GM23338 (cell line): Measurements from ENCODE around the gene STK39. TPM values are rescaled to one million over a fixed set of nuclear protein-coding genes. Genes with fewer than 3 reads are reported as not detected.

ENCODE experiments used
- ATAC-seq: fragments of 200-7000 bp; cut with Tn5 transposase; 3 replicates; pipeline ENCODE4 v1.9.1; 2020
- DNase-seq: peaks from one replicate; pipeline ENCODE4 v3.0.0-alpha.2; 2015; ENCODE audit warnings: low spot score
- H2AFZ ChIP-seq: fragments of 200-600 bp; sonication (generic); 2 replicates; pipeline ENCODE4 v1.8.0; 2016; ENCODE audit warnings: antibody characterized with exemption, mild to moderate bottlenecking, moderate library complexity
- H3F3A ChIP-seq: fragments of 200-600 bp; sonication (generic); replicated peaks from 2 replicates; pipeline ENCODE4 v1.8.0; 2017; ENCODE audit warnings: antibody characterized with exemption, mixed run types, low read depth
- H3K27ac ChIP-seq: fragments of 200-600 bp; sonication (generic); 2 replicates; pipeline ENCODE4 v1.6.1; 2016; ENCODE audit warnings: low read depth
- H3K27me3 ChIP-seq: fragments of 200-600 bp; sonication (generic); 2 replicates; pipeline ENCODE4 v1.8.0; 2016; ENCODE audit warnings: mild to moderate bottlenecking, mixed run types, moderate library complexity; ENCODE audit not compliant: insufficient read depth
- H3K36me3 ChIP-seq: fragments of 200-600 bp; sonication (generic); 2 replicates; pipeline ENCODE4 v1.8.0; 2016; ENCODE audit warnings: mild to moderate bottlenecking; ENCODE audit not compliant: insufficient read depth
- H3K4me1 ChIP-seq: fragments of 200-600 bp; sonication (generic); 2 replicates; pipeline ENCODE4 v1.8.0; 2016; ENCODE audit warnings: mild to moderate bottlenecking, moderate library complexity; ENCODE audit not compliant: insufficient read depth
- H3K4me2 ChIP-seq: fragments of 200-600 bp; sonication (generic); 2 replicates; pipeline ENCODE4 v1.7.1; 2017; ENCODE audit warnings: mixed run types
- H3K4me3 ChIP-seq: fragments of 200-600 bp; sonication (generic); 2 replicates; pipeline ENCODE4 v1.6.1; 2016; ENCODE audit warnings: mixed run types
- H3K79me2 ChIP-seq: fragments of 200-600 bp; sonication (generic); replicated peaks from 2 replicates; pipeline ENCODE4 v1.8.0; 2017; ENCODE audit warnings: mild to moderate bottlenecking; ENCODE audit not compliant: insufficient read depth
- H3K9me2 ChIP-seq: fragments of 200-600 bp; sonication (generic); 2 replicates; pipeline ENCODE4 v1.8.0; 2017; ENCODE audit not compliant: insufficient read depth
- H4K20me1 ChIP-seq: fragments of 200-600 bp; sonication (generic); replicated peaks from 2 replicates; pipeline ENCODE4 v1.8.0; 2017; ENCODE audit warnings: mild to moderate bottlenecking; ENCODE audit not compliant: insufficient read depth
- H3K27ac Mint-ChIP-seq: 2 replicates; pipeline ENCODE4 v1.8.0; 2020; ENCODE audit warnings: inconsistent platforms, mild to moderate bottlenecking, moderate library complexity, mixed read lengths
- H3K27me3 Mint-ChIP-seq: 3 replicates; pipeline ENCODE4 v1.8.0; 2022; ENCODE audit warnings: low read depth, mild to moderate bottlenecking, moderate library complexity, mixed read lengths, inconsistent platforms; ENCODE audit not compliant: insufficient read depth, poor library complexity
- H3K36me3 Mint-ChIP-seq: 3 replicates; pipeline ENCODE4 v1.8.0; 2021; ENCODE audit warnings: low read depth, mild to moderate bottlenecking, inconsistent platforms, moderate library complexity, mixed read lengths
- H3K4me1 Mint-ChIP-seq: 3 replicates; pipeline ENCODE4 v1.8.0; 2020; ENCODE audit warnings: mild to moderate bottlenecking, inconsistent platforms, mixed read lengths
- H3K4me3 Mint-ChIP-seq: 3 replicates; pipeline ENCODE4 v1.8.0; 2021; ENCODE audit warnings: moderate library complexity, mild to moderate bottlenecking, inconsistent platforms, mixed read lengths
- H3K9me3 Mint-ChIP-seq: 3 replicates; pipeline ENCODE4 v1.8.0; 2020; ENCODE audit warnings: moderate library complexity, mild to moderate bottlenecking, inconsistent platforms, mixed read lengths
- EZH2 ChIP-seq: fragments of 200-600 bp; sonication (generic); IDR thresholded peaks from one replicate; pipeline ENCODE4 v1.8.0; 2017; ENCODE audit warnings: antibody characterized with exemption, mild to moderate bottlenecking, low read depth; ENCODE audit not compliant: unreplicated experiment
- EZH2phosphoT487 ChIP-seq: fragments of 200-600 bp; sonication (generic); IDR thresholded peaks from one replicate; pipeline ENCODE4 v1.8.1; 2018; ENCODE audit warnings: antibody characterized with exemption; ENCODE audit not compliant: unreplicated experiment
- JUNB ChIP-seq: IDR thresholded peaks from one replicate; pipeline ENCODE4 v1.6.1; 2016; ENCODE audit warnings: antibody characterized with exemption; ENCODE audit not compliant: unreplicated experiment
- NANOG ChIP-seq: IDR thresholded peaks from 2 replicates; pipeline ENCODE4 v1.6.1; 2016; ENCODE audit warnings: antibody characterized with exemption, borderline replicate concordance
- POLR2AphosphoS5 ChIP-seq: IDR thresholded peaks from 2 replicates; pipeline ENCODE4 v1.6.1; 2016; ENCODE audit warnings: antibody characterized with exemption, low read depth
- STAT1 ChIP-seq: IDR thresholded peaks from one replicate; pipeline ENCODE4 v1.6.1; 2016; ENCODE audit warnings: antibody characterized with exemption; ENCODE audit not compliant: unreplicated experiment
- ZNF114 ChIP-seq: fragments of 250-450 bp; sonication (Bioruptor Pico); IDR thresholded peaks from 2 replicates; pipeline ENCODE4 v1.5.0; 2020; ENCODE audit warnings: mild to moderate bottlenecking, moderate library complexity
- ZNF331 ChIP-seq: fragments of 250-450 bp; sonication (Bioruptor Pico); IDR thresholded peaks from 2 replicates; pipeline ENCODE4 v1.5.0; 2020; ENCODE audit warnings: low read depth, mild to moderate bottlenecking, moderate library complexity
- polyA plus RNA-seq: library from polyadenylated mRNA; unstranded; fragments of >200 nt; fragmentation: Nextera tagmentation; extraction: Ambion mirVana; gene quantifications from 2 replicates; pipeline ENCODE4 v1.2.1, GENCODE V29; 2016
- total RNA-seq: library from RNA; depleted of rRNA; stranded (reverse); fragments of >200 nt; shearing (Covaris generic); gene quantifications from 2 replicates; pipeline ENCODE4 v1.2.3, GENCODE V29; 2014
- TF ChIP-seq, protein P1 (sequence below): IDR thresholded peaks from 2 replicates; pipeline ENCODE4 v1.6.1; 2016; ENCODE audit warnings: antibody characterized with exemption
- TF ChIP-seq, protein P2 (sequence below): fragments of 250-450 bp; sonication (Bioruptor Pico); IDR thresholded peaks from 2 replicates; pipeline ENCODE4 v1.5.0; 2020; ENCODE audit warnings: mild to moderate bottlenecking, moderate library complexity
- TF ChIP-seq, protein P3 (sequence below): IDR thresholded peaks from one replicate; pipeline ENCODE4 v1.6.1; 2018; ENCODE audit warnings: antibody characterized with exemption; ENCODE audit not compliant: unreplicated experiment

The STK39 gene
- total and polyA plus RNA-seq, 2 experiments from 2014 or later = 9.5 to 16.9 TPM

DNA sequence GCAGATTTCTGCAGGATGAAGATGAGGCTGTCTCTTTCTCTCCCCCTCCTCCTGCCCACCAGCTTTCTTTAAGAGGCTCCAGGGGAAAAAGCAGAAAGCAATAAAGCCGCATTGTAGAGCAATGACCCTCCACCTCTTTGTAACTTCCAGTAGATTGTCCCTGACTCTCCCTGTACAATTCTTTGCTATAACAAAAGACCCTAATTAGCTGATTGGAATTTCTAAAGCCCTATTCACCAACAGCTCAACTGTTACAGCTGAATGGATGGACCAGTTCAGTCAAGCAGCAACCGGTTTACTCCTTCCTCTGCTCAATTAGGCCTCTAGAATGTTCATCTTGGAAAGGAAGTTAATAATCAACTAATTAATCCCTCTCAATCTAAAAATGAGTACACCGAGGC is 301.0 kb downstream of the STK39 start:
- peaks cover 10% of the 10 kb centered on the region for H3K4me1 ChIP-seq
- no peaks in the 10 kb centered on the region for H3K79me2 ChIP-seq
- Mint-ChIP-seq H3K27ac (no peak overlapping the region), H3K27me3 (peaks cover 2% of the 10 kb centered on the region), H3K4me1 (peaks cover 10% of the 10 kb centered on the region), H3K4me3 (no peak overlapping the region), H3K36me3 (no peaks in the 10 kb centered on the region), H3K9me3 (no peaks in the 10 kb centered on the region)
- H3K9me2 ChIP-seq = peaks cover 5% of the 10 kb centered on the region; the same call in 1 of the 2 replicates
- H3K4me3 ChIP-seq = no peak overlapping the region
- H3K27me3 ChIP-seq = no peaks in the 10 kb centered on the region
- H4K20me1 ChIP-seq = no peaks in the 10 kb centered on the region
- DNase-seq (peak; percentile 21), ATAC-seq (peak; percentile 85)
- no peak overlapping the region for H3K27ac ChIP-seq
- H3K36me3 ChIP-seq = no peaks in the 10 kb centered on the region
- H3K4me2 ChIP-seq = no peak overlapping the region
- H2AFZ ChIP-seq = no peak overlapping the region
- H3F3A ChIP-seq = no peaks in the 10 kb centered on the region
- TF ChIP-seq NANOG (no peak), POLR2AphosphoS5 (no peak)

DNA sequence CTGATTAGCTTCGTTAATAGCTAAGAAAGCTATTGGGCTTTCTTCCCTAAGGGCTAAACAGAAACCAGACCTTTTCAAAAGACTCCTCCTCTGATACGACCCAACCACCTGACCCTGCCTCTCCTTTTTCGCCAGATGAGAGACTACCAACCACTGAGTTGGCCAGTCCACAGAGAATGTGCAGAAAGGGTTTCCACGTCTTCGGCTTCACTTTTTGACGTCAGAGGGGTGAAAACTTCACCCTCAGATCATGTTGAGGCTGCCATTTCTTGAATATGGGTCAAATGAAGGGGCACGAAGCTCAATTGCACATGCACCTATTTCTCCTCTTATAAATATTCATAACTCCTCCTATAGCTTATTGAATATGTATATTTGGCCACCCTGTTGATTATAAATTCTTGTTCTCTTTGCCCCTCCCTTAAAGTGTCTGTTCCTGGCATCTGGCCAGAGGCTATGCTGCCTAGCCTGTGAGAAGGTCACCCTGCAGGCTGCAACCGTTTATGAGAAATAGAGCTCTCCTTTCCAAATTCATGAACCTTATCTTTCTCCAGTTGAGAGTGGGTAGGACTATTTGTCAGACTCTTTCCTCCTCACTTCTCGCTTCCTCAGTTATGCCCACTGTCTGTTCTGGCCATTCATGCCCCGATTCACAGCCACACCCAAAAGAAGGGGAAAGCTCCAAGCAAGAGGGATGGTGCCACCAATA is 301.6 kb downstream of the STK39 start:
- no peak overlapping the region for H3K27ac ChIP-seq
- no peak overlapping the region for H3K4me3 ChIP-seq
- H2AFZ ChIP-seq = no peak overlapping the region
- no peaks in the 10 kb centered on the region for H3F3A ChIP-seq
- 0 out of 2 replicates have a peak overlapping the region, but pooled peaks have one; percentile 25 for H3K27ac Mint-ChIP-seq
- peaks cover 5% of the 10 kb centered on the region; the same call in 1 of the 2 replicates for H3K9me2 ChIP-seq
- no peaks in the 10 kb centered on the region for H3K27me3 ChIP-seq
- H3K4me1 Mint-ChIP-seq = peaks cover 10% of the 10 kb centered on the region
- no peaks in the 10 kb centered on the region for H4K20me1 ChIP-seq
- no peak for DNase-seq
- H3K36me3 Mint-ChIP-seq = no peaks in the 10 kb centered on the region
- H3K27me3 Mint-ChIP-seq = no peaks in the 10 kb centered on the region
- no peaks in the 10 kb centered on the region for H3K9me3 Mint-ChIP-seq
- ATAC-seq = no peak
- H3K4me2 ChIP-seq = no peak overlapping the region
- no peaks in the 10 kb centered on the region for H3K79me2 ChIP-seq
- no peaks in the 10 kb centered on the region for H3K36me3 ChIP-seq
- peaks cover 10% of the 10 kb centered on the region for H3K4me1 ChIP-seq
- no peak overlapping the region for H3K4me3 Mint-ChIP-seq
- TF ChIP-seq ZNF114 (no peak), EZH2phosphoT487 (no peak), NANOG (no peak), STAT1 (no peak), EZH2 (no peak), ZNF331 (CRISPR knock-in tag) (no peak), JUNB (no peak), POLR2AphosphoS5 (no peak)
- TF ChIP-seq, protein P1, sequence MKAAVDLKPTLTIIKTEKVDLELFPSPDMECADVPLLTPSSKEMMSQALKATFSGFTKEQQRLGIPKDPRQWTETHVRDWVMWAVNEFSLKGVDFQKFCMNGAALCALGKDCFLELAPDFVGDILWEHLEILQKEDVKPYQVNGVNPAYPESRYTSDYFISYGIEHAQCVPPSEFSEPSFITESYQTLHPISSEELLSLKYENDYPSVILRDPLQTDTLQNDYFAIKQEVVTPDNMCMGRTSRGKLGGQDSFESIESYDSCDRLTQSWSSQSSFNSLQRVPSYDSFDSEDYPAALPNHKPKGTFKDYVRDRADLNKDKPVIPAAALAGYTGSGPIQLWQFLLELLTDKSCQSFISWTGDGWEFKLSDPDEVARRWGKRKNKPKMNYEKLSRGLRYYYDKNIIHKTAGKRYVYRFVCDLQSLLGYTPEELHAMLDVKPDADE = no peak
- TF ChIP-seq, protein P2, sequence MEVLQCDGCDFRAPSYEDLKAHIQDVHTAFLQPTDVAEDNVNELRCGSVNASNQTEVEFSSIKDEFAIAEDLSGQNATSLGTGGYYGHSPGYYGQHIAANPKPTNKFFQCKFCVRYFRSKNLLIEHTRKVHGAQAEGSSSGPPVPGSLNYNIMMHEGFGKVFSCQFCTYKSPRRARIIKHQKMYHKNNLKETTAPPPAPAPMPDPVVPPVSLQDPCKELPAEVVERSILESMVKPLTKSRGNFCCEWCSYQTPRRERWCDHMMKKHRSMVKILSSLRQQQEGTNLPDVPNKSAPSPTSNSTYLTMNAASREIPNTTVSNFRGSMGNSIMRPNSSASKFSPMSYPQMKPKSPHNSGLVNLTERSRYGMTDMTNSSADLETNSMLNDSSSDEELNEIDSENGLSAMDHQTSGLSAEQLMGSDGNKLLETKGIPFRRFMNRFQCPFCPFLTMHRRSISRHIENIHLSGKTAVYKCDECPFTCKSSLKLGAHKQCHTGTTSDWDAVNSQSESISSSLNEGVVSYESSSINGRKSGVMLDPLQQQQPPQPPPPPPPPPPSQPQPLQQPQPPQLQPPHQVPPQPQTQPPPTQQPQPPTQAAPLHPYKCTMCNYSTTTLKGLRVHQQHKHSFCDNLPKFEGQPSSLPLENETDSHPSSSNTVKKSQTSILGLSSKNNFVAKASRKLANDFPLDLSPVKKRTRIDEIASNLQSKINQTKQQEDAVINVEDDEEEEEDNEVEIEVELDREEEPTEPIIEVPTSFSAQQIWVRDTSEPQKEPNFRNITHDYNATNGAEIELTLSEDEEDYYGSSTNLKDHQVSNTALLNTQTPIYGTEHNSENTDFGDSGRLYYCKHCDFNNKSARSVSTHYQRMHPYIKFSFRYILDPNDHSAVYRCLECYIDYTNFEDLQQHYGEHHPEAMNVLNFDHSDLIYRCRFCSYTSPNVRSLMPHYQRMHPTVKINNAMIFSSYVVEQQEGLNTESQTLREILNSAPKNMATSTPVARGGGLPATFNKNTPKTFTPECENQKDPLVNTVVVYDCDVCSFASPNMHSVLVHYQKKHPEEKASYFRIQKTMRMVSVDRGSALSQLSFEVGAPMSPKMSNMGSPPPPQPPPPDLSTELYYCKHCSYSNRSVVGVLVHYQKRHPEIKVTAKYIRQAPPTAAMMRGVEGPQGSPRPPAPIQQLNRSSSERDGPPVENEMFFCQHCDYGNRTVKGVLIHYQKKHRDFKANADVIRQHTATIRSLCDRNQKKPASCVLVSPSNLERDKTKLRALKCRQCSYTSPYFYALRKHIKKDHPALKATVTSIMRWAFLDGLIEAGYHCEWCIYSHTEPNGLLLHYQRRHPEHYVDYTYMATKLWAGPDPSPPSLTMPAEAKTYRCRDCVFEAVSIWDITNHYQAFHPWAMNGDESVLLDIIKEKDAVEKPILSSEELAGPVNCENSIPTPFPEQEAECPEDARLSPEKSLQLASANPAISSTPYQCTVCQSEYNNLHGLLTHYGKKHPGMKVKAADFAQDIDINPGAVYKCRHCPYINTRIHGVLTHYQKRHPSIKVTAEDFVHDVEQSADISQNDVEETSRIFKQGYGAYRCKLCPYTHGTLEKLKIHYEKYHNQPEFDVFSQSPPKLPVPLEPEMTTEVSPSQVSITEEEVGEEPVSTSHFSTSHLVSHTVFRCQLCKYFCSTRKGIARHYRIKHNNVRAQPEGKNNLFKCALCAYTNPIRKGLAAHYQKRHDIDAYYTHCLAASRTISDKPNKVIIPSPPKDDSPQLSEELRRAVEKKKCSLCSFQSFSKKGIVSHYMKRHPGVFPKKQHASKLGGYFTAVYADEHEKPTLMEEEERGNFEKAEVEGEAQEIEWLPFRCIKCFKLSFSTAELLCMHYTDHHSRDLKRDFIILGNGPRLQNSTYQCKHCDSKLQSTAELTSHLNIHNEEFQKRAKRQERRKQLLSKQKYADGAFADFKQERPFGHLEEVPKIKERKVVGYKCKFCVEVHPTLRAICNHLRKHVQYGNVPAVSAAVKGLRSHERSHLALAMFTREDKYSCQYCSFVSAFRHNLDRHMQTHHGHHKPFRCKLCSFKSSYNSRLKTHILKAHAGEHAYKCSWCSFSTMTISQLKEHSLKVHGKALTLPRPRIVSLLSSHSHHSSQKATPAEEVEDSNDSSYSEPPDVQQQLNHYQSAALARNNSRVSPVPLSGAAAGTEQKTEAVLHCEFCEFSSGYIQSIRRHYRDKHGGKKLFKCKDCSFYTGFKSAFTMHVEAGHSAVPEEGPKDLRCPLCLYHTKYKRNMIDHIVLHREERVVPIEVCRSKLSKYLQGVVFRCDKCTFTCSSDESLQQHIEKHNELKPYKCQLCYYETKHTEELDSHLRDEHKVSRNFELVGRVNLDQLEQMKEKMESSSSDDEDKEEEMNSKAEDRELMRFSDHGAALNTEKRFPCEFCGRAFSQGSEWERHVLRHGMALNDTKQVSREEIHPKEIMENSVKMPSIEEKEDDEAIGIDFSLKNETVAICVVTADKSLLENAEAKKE (CRISPR knock-in tag) = no peak
- TF ChIP-seq, protein P3, sequence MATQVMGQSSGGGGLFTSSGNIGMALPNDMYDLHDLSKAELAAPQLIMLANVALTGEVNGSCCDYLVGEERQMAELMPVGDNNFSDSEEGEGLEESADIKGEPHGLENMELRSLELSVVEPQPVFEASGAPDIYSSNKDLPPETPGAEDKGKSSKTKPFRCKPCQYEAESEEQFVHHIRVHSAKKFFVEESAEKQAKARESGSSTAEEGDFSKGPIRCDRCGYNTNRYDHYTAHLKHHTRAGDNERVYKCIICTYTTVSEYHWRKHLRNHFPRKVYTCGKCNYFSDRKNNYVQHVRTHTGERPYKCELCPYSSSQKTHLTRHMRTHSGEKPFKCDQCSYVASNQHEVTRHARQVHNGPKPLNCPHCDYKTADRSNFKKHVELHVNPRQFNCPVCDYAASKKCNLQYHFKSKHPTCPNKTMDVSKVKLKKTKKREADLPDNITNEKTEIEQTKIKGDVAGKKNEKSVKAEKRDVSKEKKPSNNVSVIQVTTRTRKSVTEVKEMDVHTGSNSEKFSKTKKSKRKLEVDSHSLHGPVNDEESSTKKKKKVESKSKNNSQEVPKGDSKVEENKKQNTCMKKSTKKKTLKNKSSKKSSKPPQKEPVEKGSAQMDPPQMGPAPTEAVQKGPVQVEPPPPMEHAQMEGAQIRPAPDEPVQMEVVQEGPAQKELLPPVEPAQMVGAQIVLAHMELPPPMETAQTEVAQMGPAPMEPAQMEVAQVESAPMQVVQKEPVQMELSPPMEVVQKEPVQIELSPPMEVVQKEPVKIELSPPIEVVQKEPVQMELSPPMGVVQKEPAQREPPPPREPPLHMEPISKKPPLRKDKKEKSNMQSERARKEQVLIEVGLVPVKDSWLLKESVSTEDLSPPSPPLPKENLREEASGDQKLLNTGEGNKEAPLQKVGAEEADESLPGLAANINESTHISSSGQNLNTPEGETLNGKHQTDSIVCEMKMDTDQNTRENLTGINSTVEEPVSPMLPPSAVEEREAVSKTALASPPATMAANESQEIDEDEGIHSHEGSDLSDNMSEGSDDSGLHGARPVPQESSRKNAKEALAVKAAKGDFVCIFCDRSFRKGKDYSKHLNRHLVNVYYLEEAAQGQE = no peak
